HepG2 (cell line): Measurements from ENCODE around the gene RNPEPL1. TPM values are rescaled to one million over a fixed set of nuclear protein-coding genes. Genes with fewer than 3 reads are reported as not detected.

Experiments
- ATF7 ChIP-seq, 2 experiments: fragments of 450-650 bp in 1 of 2; sonication (generic) in 1 of 2; formaldehyde crosslinking in 1 of 2; IDR thresholded peaks; 2 replicates each; pipeline versions ENCODE4 v1.4.0 to v1.6.1; 2016 to 2020; ENCODE audit warnings: antibody characterized with exemption in 1 of 2, mild to moderate bottlenecking in 1 of 2, missing genetic modification reagents in 1 of 2
- GATAD1 ChIP-seq: IDR thresholded peaks from 2 replicates; pipeline ENCODE4 v1.6.1; 2016; ENCODE audit warnings: missing genetic modification reagents, missing compliant biosample characterization
- HMG20A ChIP-seq: IDR thresholded peaks from 2 replicates; pipeline ENCODE4 v1.6.1; 2016; ENCODE audit warnings: borderline replicate concordance
- KLF15 ChIP-seq: sonication (generic); formaldehyde crosslinking; IDR thresholded peaks from 2 replicates; pipeline ENCODE4 v1.8.1; 2023; ENCODE audit warnings: borderline replicate concordance, mild to moderate bottlenecking, inconsistent platforms, missing genetic modification reagents, mixed read lengths
- KLF6 ChIP-seq: IDR thresholded peaks from 2 replicates; pipeline ENCODE4 v1.8.0; 2016; ENCODE audit warnings: missing biosample characterization, missing genetic modification reagents
- MED1 ChIP-seq: sonication (generic); formaldehyde crosslinking; IDR thresholded peaks from 2 replicates; pipeline ENCODE4 v1.4.0; 2020; ENCODE audit warnings: missing genetic modification reagents
- NCOR1 ChIP-seq: fragments of 200-600 bp; sonication (generic); IDR thresholded peaks from 2 replicates; pipeline ENCODE4 v1.7.0; 2017; ENCODE audit warnings: antibody characterized with exemption, low read length, borderline replicate concordance
- NFYB ChIP-seq: sonication (generic); formaldehyde crosslinking; IDR thresholded peaks from 2 replicates; pipeline ENCODE4 v1.4.0; 2020; ENCODE audit warnings: missing genetic modification reagents
- RBFOX2 ChIP-seq: fragments of 200-400 bp; formaldehyde crosslinking; IDR thresholded peaks from 2 replicates; pipeline ENCODE4 v1.6.1; 2017; ENCODE audit warnings: low read depth, mild to moderate bottlenecking, low read length
- RFX5 ChIP-seq: IDR thresholded peaks from 2 replicates; pipeline ENCODE4 v1.6.1; 2011; ENCODE audit warnings: low read depth, low read length, improper control_type of control experiment
- SETDB1 ChIP-seq: sonication (generic); formaldehyde crosslinking; IDR thresholded peaks from 2 replicates; pipeline ENCODE4 v1.5.1; 2020; ENCODE audit warnings: missing genetic modification reagents, mild to moderate bottlenecking, borderline replicate concordance
- U2AF1 ChIP-seq: fragments of 200-400 bp; formaldehyde crosslinking; optimal IDR thresholded peaks from 2 replicates; pipeline ENCODE3; 2017; ENCODE audit warnings: mild to moderate bottlenecking, low read depth, low read length
- ZNF20 ChIP-seq: sonication (generic); formaldehyde crosslinking; IDR thresholded peaks from 2 replicates; pipeline ENCODE4 v1.4.0; 2020; ENCODE audit warnings: mild to moderate bottlenecking, moderate library complexity, missing genetic modification reagents
- ZNF205 ChIP-seq: IDR thresholded peaks from 2 replicates; pipeline ENCODE4 v1.6.1; 2018; ENCODE audit warnings: missing biosample characterization, missing genetic modification reagents
- ZNF225 ChIP-seq: sonication (generic); formaldehyde crosslinking; IDR thresholded peaks from 2 replicates; pipeline ENCODE4 v1.4.0; 2020; ENCODE audit warnings: mild to moderate bottlenecking, missing genetic modification reagents
- ZNF343 ChIP-seq: sonication (generic); formaldehyde crosslinking; IDR thresholded peaks from 2 replicates; pipeline ENCODE4 v1.4.0; 2020; ENCODE audit warnings: mild to moderate bottlenecking, missing genetic modification reagents
- ZNF558 ChIP-seq: sonication (generic); formaldehyde crosslinking; IDR thresholded peaks from 2 replicates; pipeline ENCODE4 v1.9.0; 2022; ENCODE audit warnings: mild to moderate bottlenecking, missing genetic modification reagents, borderline replicate concordance
- ZNF709 ChIP-seq: sonication (generic); formaldehyde crosslinking; IDR thresholded peaks from 2 replicates; pipeline ENCODE4 v1.5.0; 2020; ENCODE audit warnings: mild to moderate bottlenecking, missing genetic modification reagents
- ZNF747 ChIP-seq: sonication (generic); formaldehyde crosslinking; IDR thresholded peaks from 2 replicates; pipeline ENCODE4 v1.8.1; 2023; ENCODE audit warnings: missing genetic modification reagents, mild to moderate bottlenecking, borderline replicate concordance
- ZZZ3 ChIP-seq: sonication (generic); formaldehyde crosslinking; IDR thresholded peaks from 2 replicates; pipeline ENCODE4 v1.4.0; 2020; ENCODE audit warnings: missing genetic modification reagents, mild to moderate bottlenecking, borderline replicate concordance
- polyA plus RNA-seq, 8 experiments: library from polyadenylated mRNA; depleted of rRNA in 3 of 8; stranded (reverse) in 7 of 8; unstranded in 1 of 8; fragments of >200 nt; fragmentation: Illumina TruSeq in 4 of 8; extraction: Trizol in 4 of 8; gene quantifications; 2 replicates each; pipeline versions ENCODE4 v1.2.1 to v1.2.3, GENCODE V29; 2011 to 2016; ENCODE audit warnings: low read depth in 4 of 8, missing spikeins in 1 of 8, mixed read lengths in 1 of 8; ENCODE audit not compliant: insufficient read depth in 1 of 8
- total RNA-seq, 5 experiments: library from RNA; depleted of rRNA; stranded (reverse); fragments of >200 nt; fragmentation: Illumina TruSeq; extraction: Trizol; gene quantifications; 2 replicates each; pipeline ENCODE4 v1.2.3, GENCODE V29; 2016; ENCODE audit warnings: low read depth in 1 of 5
- TF ChIP-seq, protein P1 (sequence below): sonication (generic); formaldehyde crosslinking; IDR thresholded peaks from 2 replicates; pipeline ENCODE4 v1.5.1; 2020; ENCODE audit warnings: mild to moderate bottlenecking, moderate library complexity, missing genetic modification reagents
- TF ChIP-seq, protein P2 (sequence below): sonication (generic); formaldehyde crosslinking; IDR thresholded peaks from 2 replicates; pipeline ENCODE4 v1.4.0; 2020; ENCODE audit warnings: mild to moderate bottlenecking, missing genetic modification reagents
- TF ChIP-seq, protein P3 (sequence below): sonication (generic); formaldehyde crosslinking; IDR thresholded peaks from 2 replicates; pipeline ENCODE4 v1.9.0; 2021; ENCODE audit warnings: missing genetic modification reagents, borderline replicate concordance
- TF ChIP-seq, protein P4 (sequence below): sonication (generic); formaldehyde crosslinking; conservative IDR thresholded peaks from 2 replicates; pipeline ENCODE4 v1.4.0; 2020; ENCODE audit warnings: missing genetic modification reagents

The RNPEPL1 gene
- total and polyA plus RNA-seq, 2 of the 13 experiments (the other 11 are each of a cell fraction or from before 2014, with no cell fraction given): 13.0 to 18.0 TPM

DNA sequence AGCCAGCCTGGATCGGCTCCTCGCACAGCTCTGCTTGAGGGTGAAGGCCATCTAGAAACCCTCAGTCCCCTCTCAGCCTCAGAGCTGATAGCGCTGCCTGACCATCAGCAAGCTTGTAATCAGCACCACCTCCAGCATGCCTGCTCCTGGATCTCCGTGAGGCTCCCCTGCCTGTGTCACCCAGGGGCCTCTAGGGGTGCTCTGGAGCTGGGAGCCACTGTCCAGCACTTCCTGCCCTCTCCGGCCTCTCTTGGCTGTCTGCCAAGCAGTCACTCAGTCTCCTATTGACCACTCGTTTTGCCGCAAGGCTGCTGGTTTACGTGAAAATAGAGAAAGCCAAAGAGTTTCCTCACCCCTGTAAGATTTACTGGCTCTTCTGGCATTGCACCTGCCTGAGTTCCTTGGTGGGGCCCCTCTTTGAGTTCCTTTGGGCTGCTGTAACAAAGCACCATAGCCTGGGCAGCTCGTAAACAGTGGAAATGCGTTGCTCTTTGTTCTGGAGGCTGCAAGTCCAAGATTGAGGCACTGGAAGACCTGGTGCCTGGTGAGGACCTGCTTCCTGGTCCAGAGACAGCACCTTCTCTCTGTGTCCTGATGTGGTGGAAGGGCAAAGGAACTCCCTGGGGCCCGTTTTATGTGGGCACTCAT lies 36.1 kb downstream of the RNPEPL1 start (continued):
- TF ChIP-seq, protein P1, sequence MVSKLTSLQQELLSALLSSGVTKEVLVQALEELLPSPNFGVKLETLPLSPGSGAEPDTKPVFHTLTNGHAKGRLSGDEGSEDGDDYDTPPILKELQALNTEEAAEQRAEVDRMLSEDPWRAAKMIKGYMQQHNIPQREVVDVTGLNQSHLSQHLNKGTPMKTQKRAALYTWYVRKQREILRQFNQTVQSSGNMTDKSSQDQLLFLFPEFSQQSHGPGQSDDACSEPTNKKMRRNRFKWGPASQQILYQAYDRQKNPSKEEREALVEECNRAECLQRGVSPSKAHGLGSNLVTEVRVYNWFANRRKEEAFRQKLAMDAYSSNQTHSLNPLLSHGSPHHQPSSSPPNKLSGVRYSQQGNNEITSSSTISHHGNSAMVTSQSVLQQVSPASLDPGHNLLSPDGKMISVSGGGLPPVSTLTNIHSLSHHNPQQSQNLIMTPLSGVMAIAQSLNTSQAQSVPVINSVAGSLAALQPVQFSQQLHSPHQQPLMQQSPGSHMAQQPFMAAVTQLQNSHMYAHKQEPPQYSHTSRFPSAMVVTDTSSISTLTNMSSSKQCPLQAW (CRISPR knock-in tag): peak; percentile 88
- TF ChIP-seq MED1 (CRISPR knock-in tag) (peak; percentile 91), ZNF709 (CRISPR knock-in tag) (peak; percentile 80; the same call in 1 of the 2 replicates), ZZZ3 (CRISPR knock-in tag) (no peak), ZNF20 (no peak), ZNF747 (CRISPR knock-in tag) (no peak; the same call in 1 of the 2 replicates), ZNF225 (CRISPR knock-in tag) (no peak), GATAD1 (CRISPR knock-in tag) (peak; percentile 80), KLF6 (CRISPR knock-in tag) (peak; percentile 86), RFX5 (0 out of 2 replicates have a peak, but pooled peaks have one; percentile 24), NFYB (CRISPR knock-in tag) (peak; percentile 23; the same call in 1 of the 2 replicates), ZNF343 (CRISPR knock-in tag) (no peak), U2AF1 (peak; percentile 51), SETDB1 (CRISPR knock-in tag) (no peak), HMG20A (CRISPR knock-in tag) (no peak), ZNF558 (CRISPR knock-in tag) (no peak), ATF7 (IDR thresholded peaks at IDR 0.05) (no peak), ATF7 (CRISPR knock-in tag; IDR thresholded peaks at IDR 0.05) (no peak; the same call in none of the 2 replicates), NCOR1 (peak; percentile 69; the same call in 1 of the 2 replicates), ZNF205 (CRISPR knock-in tag) (peak; percentile 82), KLF15 (no peak), RBFOX2 (no peak)
- TF ChIP-seq, protein P2, sequence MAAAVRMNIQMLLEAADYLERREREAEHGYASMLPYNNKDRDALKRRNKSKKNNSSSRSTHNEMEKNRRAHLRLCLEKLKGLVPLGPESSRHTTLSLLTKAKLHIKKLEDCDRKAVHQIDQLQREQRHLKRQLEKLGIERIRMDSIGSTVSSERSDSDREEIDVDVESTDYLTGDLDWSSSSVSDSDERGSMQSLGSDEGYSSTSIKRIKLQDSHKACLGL: no peak
- TF ChIP-seq, protein P3, sequence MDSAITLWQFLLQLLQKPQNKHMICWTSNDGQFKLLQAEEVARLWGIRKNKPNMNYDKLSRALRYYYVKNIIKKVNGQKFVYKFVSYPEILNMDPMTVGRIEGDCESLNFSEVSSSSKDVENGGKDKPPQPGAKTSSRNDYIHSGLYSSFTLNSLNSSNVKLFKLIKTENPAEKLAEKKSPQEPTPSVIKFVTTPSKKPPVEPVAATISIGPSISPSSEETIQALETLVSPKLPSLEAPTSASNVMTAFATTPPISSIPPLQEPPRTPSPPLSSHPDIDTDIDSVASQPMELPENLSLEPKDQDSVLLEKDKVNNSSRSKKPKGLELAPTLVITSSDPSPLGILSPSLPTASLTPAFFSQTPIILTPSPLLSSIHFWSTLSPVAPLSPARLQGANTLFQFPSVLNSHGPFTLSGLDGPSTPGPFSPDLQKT (CRISPR knock-in tag): no peak
- TF ChIP-seq, protein P4, sequence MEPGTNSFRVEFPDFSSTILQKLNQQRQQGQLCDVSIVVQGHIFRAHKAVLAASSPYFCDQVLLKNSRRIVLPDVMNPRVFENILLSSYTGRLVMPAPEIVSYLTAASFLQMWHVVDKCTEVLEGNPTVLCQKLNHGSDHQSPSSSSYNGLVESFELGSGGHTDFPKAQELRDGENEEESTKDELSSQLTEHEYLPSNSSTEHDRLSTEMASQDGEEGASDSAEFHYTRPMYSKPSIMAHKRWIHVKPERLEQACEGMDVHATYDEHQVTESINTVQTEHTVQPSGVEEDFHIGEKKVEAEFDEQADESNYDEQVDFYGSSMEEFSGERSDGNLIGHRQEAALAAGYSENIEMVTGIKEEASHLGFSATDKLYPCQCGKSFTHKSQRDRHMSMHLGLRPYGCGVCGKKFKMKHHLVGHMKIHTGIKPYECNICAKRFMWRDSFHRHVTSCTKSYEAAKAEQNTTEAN: no peak; the same call in 1 of the 2 replicates
